BJ (cell line): ENCODE data around the gene TLE1. TPM values are rescaled to one million over a fixed set of nuclear protein-coding genes. Genes with fewer than 3 reads are reported as not detected.

Experiments
- CTCF ChIA-PET: fragments of 350-600 bp; formaldehyde crosslinking; extraction: SDS; loops from one replicate; lab custom pipeline; 2021; ENCODE audit warnings: antibody characterized with exemption, inconsistent platforms; lab: Yijun Ruan, JAX
- POLR2A ChIA-PET: fragments of 300-600 bp; sonication (Branson Sonifier 250); formaldehyde crosslinking; extraction: SDS; loops from one replicate; lab custom pipeline; 2021; ENCODE audit warnings: antibody characterized with exemption; lab: Charles Lee
- DNase-seq: peaks from one replicate; pipeline ENCODE4 v3.0.0-alpha.2; 2011; ENCODE audit warnings: low read depth
- H3K27me3 ChIP-seq: 2 replicates; pipeline ENCODE4 v1.6.0; 2011; ENCODE audit warnings: low read length; ENCODE audit not compliant: control insufficient read depth, insufficient read depth
- H3K36me3 ChIP-seq: 2 replicates; pipeline ENCODE4 v1.5.1; 2011; ENCODE audit warnings: low read length; ENCODE audit not compliant: control insufficient read depth, insufficient read depth
- H3K4me3 ChIP-seq: 2 replicates; pipeline ENCODE4 v1.5.1; 2011; ENCODE audit warnings: low read depth, mild to moderate bottlenecking, control low read depth, low read length
- polyA plus RNA-seq: library from polyadenylated mRNA; depleted of rRNA; stranded (reverse); fragments of >200 nt; gene quantifications from 2 replicates; pipeline ENCODE4 v1.2.3, GENCODE V29; 2011
- TF ChIP-seq, protein P1 (sequence below): IDR thresholded peaks from 2 replicates; pipeline ENCODE4 v1.5.1; 2011; ENCODE audit warnings: low read depth, mild to moderate bottlenecking, control low read depth, inconsistent platforms, low read length, moderate library complexity; ENCODE audit not compliant: insufficient read depth

Gene TLE1
- polyA plus RNA-seq, 1 experiment = 9.6 TPM

DNA sequence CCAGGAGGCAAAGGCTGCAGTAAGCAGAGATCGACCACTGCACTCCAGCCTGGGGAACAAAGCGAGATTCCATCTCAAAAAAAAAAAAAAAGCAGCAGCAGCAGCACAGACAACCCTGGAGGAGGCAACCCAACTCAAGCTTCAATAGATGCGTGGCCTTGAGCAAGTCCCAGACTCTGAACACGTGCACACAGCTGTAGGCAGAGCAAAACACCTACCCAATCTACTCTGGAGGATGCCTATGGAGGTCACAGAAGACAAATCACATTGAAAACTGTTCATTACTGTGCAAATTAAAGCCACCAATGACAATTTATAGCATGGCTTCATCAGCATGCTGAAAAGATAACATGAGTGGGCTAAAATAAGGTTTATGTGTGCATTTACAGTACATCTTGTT lies 7.2 kb downstream of the TLE1 start:
- H3K36me3 ChIP-seq = no peaks in the 10 kb centered on the region
- ChIA-PET POLR2A (no interaction called here), CTCF (interaction anchor here (1.5 kb wide), 1 partner anchor 160 kb away, joined by 4 read pairs; no protein-coding TSS in a partner anchor)
- H3K27me3 ChIP-seq = no peaks in the 10 kb centered on the region
- TF ChIP-seq, protein P1, sequence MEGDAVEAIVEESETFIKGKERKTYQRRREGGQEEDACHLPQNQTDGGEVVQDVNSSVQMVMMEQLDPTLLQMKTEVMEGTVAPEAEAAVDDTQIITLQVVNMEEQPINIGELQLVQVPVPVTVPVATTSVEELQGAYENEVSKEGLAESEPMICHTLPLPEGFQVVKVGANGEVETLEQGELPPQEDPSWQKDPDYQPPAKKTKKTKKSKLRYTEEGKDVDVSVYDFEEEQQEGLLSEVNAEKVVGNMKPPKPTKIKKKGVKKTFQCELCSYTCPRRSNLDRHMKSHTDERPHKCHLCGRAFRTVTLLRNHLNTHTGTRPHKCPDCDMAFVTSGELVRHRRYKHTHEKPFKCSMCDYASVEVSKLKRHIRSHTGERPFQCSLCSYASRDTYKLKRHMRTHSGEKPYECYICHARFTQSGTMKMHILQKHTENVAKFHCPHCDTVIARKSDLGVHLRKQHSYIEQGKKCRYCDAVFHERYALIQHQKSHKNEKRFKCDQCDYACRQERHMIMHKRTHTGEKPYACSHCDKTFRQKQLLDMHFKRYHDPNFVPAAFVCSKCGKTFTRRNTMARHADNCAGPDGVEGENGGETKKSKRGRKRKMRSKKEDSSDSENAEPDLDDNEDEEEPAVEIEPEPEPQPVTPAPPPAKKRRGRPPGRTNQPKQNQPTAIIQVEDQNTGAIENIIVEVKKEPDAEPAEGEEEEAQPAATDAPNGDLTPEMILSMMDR = no peak
- DNase-seq = no peak
- H3K4me3 ChIP-seq = no peak overlapping the region

DNA sequence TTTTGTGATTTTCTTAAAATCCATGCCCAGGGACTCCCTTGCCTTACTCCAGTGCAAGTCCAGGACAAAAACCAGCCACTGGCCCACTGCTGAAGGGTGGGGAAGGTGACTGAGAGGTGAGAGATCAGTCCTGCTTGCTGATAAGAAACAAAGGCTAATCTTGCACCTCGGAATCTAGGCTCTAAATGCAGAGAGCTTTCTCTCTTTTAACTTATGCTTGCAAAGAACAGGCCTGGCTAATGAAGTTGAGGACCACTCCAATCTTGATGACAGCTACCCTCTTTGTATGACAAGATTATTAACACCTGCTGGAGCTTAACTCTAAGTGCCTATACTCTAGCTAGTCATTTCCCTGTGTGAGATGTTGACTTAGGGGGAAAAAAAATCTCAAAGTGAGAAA lies 8.8 kb downstream of the TLE1 start:
- Histone ChIP-seq H3K27me3 (no peaks in the 10 kb centered on the region), H3K36me3 (no peaks in the 10 kb centered on the region), H3K4me3 (no peak overlapping the region)
- TF ChIP-seq, protein P1 = no peak
- ChIA-PET POLR2A (no interaction called here), CTCF (interaction anchor here (1.3 kb wide), 1 partner anchor 157 kb away, joined by 5 read pairs; no protein-coding TSS in a partner anchor)
- DNase-seq = no peak

DNA sequence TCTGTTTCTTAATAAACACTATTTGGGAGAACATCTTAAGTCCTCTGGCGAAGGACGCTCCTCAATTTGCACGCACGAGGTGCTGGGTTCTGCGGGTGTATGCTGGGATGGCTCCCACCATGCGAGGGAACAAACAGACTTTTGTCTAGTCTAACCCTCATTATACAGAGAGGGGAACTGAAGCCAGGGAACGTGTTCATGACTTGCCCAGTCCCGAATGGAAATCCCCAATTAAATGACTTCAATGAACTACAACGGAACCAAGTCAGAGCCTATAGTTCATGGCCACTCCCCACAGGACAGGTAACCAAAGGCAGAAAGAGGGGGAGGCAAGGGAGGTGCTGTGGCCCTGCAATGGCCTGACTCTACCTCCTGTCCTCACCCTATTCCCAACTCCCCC lies 9.3 kb downstream of the TLE1 start:
- no peak for DNase-seq
- H3K27me3 ChIP-seq = no peaks in the 10 kb centered on the region
- H3K36me3 ChIP-seq = no peaks in the 10 kb centered on the region
- TF ChIP-seq, protein P1 = no peak
- no peak overlapping the region for H3K4me3 ChIP-seq
- ChIA-PET POLR2A (no interaction called here), CTCF (interaction anchor here (1.3 kb wide), 1 partner anchor 157 kb away, joined by 5 read pairs; no protein-coding TSS in a partner anchor)

DNA sequence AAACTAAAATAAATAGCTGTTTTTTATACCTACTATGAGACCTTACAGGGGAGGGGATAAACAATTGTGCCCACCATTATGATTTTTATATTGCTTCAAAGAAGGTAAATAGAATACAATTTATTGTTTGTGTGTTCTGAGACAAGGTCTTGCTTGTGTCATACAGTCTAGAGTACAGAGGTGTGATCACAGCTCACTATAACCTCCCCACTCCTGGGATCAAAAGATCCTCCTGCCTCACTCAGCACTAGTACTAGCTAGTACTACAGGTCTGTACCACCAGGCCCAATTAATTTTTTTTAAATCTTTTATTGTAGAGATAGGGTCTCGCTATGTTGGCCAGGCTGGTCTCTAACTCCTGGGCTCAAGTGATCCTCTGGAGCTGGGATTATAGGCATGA lies 11.3 kb downstream of the TLE1 start:
- DNase-seq = no peak
- Histone ChIP-seq H3K4me3 (no peak overlapping the region), H3K27me3 (no peaks in the 10 kb centered on the region), H3K36me3 (no peaks in the 10 kb centered on the region)
- TF ChIP-seq, protein P1 = no peak
- POLR2A ChIA-PET = interaction anchor here (0.6 kb wide), 1 partner anchor 60 kb away, joined by 3 read pairs; no protein-coding TSS in a partner anchor
- CTCF ChIA-PET = interaction anchor here (0.6 to 1.6 kb wide), 4 partner anchors 8 to 155 kb away, joined by 3 to 4 read pairs (median 4); no protein-coding TSS in a partner anchor

DNA sequence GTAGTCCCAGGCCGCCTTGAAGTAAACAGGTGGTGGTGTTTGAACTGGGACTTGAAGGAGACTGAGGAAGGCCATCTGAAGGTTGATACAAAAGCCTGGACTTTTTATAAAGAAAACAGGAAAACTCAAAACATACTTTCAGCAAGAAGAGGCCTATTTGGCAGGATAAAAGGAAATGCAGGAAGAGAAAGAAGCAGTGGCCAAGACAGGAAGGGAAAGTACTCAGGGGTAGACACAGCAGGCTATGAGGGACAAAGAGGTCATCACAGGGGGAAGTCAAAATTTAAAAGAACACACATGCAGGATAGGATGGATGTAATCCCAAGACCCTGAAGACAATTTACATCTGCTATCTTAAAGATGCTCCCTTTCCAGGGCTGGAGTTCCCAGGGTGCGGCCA lies 13.0 kb downstream of the TLE1 start:
- ChIA-PET CTCF (interaction anchor here (0.9 kb wide), 1 partner anchor 117 kb away, joined by 3 read pairs; no protein-coding TSS in a partner anchor), POLR2A (no interaction called here)
- no peak overlapping the region for H3K4me3 ChIP-seq
- H3K36me3 ChIP-seq = peaks cover 2% of the 10 kb centered on the region; the same call in 1 of the 2 replicates
- TF ChIP-seq, protein P1 = no peak
- DNase-seq = no peak
- no peaks in the 10 kb centered on the region for H3K27me3 ChIP-seq
